ENCODE results near the gene RHOB.

Gene RHOB

GRCh38 chr2:20427931-20428526 lies 18.8 kb upstream of the RHOB start:
- no peak overlapping the region for H3K4me3 ChIP-seq (ENCODE audit: low read depth, low read length)

GRCh38 chr2:20428717-20429490 lies 18.0 kb upstream of the RHOB start:
- TF ChIP-seq CTCF (IDR thresholded peaks at IDR 0.05; ENCODE audit: low read depth, low read length), result no peak

More at GRCh38 chr2:20427931-20428526, 18.8 kb upstream of the RHOB start:
- no peak for TF ChIP-seq CTCF (IDR thresholded peaks at IDR 0.05; ENCODE audit: low read depth, low read length)

GRCh38 chr2:20429528-20429927 lies 17.3 kb upstream of the RHOB start:
- H3K4me3 ChIP-seq (ENCODE audit: low read depth, low read length), result no peak overlapping the region
- no peak for TF ChIP-seq CTCF (IDR thresholded peaks at IDR 0.05; ENCODE audit: low read depth, low read length)

More at GRCh38 chr2:20428717-20429490, 18.0 kb upstream of the RHOB start:
- no peak overlapping the region for H3K4me3 ChIP-seq (ENCODE audit: low read depth, low read length)

- H3K4me3 ChIP-seq (ENCODE audit: low read depth, low read length), result no peak overlapping the region
- TF ChIP-seq CTCF (IDR thresholded peaks at IDR 0.05; ENCODE audit: low read depth, low read length), result no peak
These were observed 16.8 kb upstream of the RHOB start for GRCh38 chr2:20430035-20430434.

- no peak overlapping the region for H3K4me3 ChIP-seq (ENCODE audit: low read depth, low read length)
- no peak for TF ChIP-seq CTCF (IDR thresholded peaks at IDR 0.05; ENCODE audit: low read depth, low read length)
These were observed 16.2 kb upstream of the RHOB start for GRCh38 chr2:20430461-20431300.

GRCh38 chr2:20431301-20431698 lies 15.6 kb upstream of the RHOB start:
- TF ChIP-seq CTCF (IDR thresholded peaks at IDR 0.05; ENCODE audit: low read depth, low read length), result no peak
- no peak overlapping the region for H3K4me3 ChIP-seq (ENCODE audit: low read depth, low read length)
